ENCODE data around the gene CTIF. TPM values are rescaled to one million over a fixed set of nuclear protein-coding genes. Genes with fewer than 3 reads are reported as not detected.

The CTIF gene
- total RNA-seq, 6 donors from 2014 or later: 32.1 to 62.4 (median 47.8) TPM

DNA sequence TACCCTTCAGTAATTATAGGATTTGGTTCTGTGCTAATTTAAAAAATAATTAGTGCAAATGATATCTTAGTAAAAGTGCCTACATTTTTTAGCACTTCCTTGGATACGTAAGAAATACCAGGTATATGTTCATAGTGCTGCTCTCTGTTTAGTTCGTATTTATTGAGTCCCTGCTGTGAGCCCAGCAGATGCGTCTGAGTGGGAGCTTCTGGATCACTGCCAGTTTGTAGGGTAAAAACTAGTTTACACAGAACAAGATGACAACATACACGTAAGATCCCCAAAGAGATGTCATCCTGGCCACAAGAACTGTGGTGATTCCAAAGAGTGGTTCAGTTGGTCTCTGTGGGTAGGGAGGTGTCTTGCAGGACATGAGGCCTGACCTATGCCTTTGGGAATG is 103.2 kb downstream of the CTIF start:
- DNase-seq (no peak), ATAC-seq (ENCODE audit: low FRiP score in 2 of 2) (no peak)
- WGBS, 2 donors: 94% methylated on average over 4 of the region's 4 CpGs

DNA sequence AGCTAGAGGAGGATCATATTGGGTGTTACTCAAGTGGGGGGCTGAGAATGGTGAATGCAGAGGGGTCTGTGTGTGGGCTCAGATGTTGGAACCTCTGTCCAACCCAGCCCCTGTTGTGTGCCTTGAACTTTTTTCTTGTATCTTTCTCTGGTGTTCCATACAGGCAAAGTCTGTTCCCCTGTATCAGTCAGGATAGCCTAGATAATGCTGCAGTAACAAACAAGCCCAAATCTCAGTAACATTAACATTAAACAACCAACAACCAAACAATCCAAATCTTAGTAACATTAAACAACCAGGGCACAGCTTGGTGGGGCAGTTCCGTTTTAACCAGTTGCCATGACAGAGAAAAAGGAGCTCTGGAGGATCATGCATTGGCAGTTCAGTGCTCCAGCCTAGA is 103.7 kb downstream of the CTIF start:
- Histone ChIP-seq H3K36me3 (peaks cover 0 to 13% (median 0%) of the 10 kb centered on the region in 4 donors), H3K4me3 (no peak overlapping the region), H3K27ac (no peak overlapping the region), H3K27me3 (no peaks in the 10 kb centered on the region), H3K9me3 (no peaks in the 10 kb centered on the region), H3K4me1 (no peaks in the 10 kb centered on the region)
- ATAC-seq (ENCODE audit: low FRiP score in 2 of 2): no peak
- TF ChIP-seq, protein P1, sequence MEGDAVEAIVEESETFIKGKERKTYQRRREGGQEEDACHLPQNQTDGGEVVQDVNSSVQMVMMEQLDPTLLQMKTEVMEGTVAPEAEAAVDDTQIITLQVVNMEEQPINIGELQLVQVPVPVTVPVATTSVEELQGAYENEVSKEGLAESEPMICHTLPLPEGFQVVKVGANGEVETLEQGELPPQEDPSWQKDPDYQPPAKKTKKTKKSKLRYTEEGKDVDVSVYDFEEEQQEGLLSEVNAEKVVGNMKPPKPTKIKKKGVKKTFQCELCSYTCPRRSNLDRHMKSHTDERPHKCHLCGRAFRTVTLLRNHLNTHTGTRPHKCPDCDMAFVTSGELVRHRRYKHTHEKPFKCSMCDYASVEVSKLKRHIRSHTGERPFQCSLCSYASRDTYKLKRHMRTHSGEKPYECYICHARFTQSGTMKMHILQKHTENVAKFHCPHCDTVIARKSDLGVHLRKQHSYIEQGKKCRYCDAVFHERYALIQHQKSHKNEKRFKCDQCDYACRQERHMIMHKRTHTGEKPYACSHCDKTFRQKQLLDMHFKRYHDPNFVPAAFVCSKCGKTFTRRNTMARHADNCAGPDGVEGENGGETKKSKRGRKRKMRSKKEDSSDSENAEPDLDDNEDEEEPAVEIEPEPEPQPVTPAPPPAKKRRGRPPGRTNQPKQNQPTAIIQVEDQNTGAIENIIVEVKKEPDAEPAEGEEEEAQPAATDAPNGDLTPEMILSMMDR (IDR thresholded peaks at IDR 0.05): no peak
- TF ChIP-seq EP300 (IDR thresholded peaks at IDR 0.05) (no peak), POLR2AphosphoS5 (IDR thresholded peaks at IDR 0.05) (no peak), POLR2A (IDR thresholded peaks at IDR 0.05) (no peak)
- WGBS, 2 donors: 100% methylated on average over 1 of the region's 1 CpG
- no peak for DNase-seq

More for the DNA sequence above, 103.2 kb downstream of the CTIF start:
- TF ChIP-seq EP300 (IDR thresholded peaks at IDR 0.05): no peak
- TF ChIP-seq POLR2A (IDR thresholded peaks at IDR 0.05): no peak
- no peak for TF ChIP-seq POLR2AphosphoS5 (IDR thresholded peaks at IDR 0.05)
- TF ChIP-seq, protein P1 (IDR thresholded peaks at IDR 0.05): no peak
- H3K27me3 ChIP-seq: no peaks in the 10 kb centered on the region
- H3K36me3 ChIP-seq: peaks cover 0 to 13% (median 2%) of the 10 kb centered on the region in 4 donors
- H3K27ac ChIP-seq: no peak overlapping the region
- no peaks in the 10 kb centered on the region for H3K4me1 ChIP-seq
- H3K4me3 ChIP-seq: no peak overlapping the region
- no peaks in the 10 kb centered on the region for H3K9me3 ChIP-seq

DNA sequence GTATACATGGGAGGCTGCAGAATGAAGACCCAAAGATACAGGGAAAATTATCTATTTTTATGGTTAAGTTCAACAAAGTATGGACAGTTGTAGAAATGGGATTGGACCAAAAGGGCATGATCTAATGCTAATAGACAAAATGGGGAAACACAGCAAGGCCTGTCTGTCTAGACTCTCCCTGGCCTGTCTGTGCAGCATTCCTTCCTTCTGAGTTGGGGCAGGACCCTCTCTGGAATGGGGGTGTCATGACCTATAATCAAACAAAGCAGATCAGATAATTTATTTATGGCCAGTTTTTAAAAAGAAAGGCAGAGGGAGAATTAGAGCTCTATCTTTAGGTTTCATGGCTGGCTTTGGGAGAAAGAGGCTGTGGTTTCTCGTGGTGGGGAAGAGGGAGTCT is 104.4 kb downstream of the CTIF start:
- Histone ChIP-seq H3K9me3 (no peaks in the 10 kb centered on the region), H3K27me3 (no peaks in the 10 kb centered on the region), H3K4me1 (no peaks in the 10 kb centered on the region), H3K27ac (no peak overlapping the region), H3K4me3 (no peak overlapping the region), H3K36me3 (peaks cover 0 to 7% (median 0%) of the 10 kb centered on the region in 4 donors)
- no peak for TF ChIP-seq POLR2A (IDR thresholded peaks at IDR 0.05)
- ATAC-seq (ENCODE audit: low FRiP score in 2 of 2): no peak
- DNase-seq: no peak
- WGBS, 2 donors: 95 to 100% methylated on average over 1 of the region's 1 CpG

DNA sequence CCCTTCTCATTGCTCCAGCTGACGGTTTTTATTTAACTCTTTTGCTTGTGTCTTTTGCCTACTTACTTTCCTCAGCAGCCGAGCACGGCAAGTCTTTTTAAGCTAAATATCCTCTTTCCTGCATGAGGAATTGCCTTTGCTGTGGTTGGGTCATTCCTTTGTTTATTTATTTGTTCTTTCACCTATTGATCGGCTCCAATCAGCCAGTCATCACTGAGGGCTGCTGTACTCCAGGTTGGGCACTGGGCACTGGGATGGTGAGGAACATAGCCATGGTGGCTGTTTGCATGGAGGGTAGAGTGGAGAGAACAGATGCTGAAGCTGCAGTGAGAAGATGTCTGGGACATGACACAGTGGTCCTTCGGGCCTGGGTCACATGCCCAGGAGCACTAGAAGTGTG is 105.2 kb downstream of the CTIF start:
- Histone ChIP-seq H3K27ac (no peak overlapping the region), H3K4me3 (no peak overlapping the region), H3K27me3 (no peaks in the 10 kb centered on the region), H3K36me3 (peaks cover 0 to 5% (median 0%) of the 10 kb centered on the region in 4 donors), H3K9me3 (no peaks in the 10 kb centered on the region), H3K4me1 (no peaks in the 10 kb centered on the region)
- TF ChIP-seq, protein P1 (IDR thresholded peaks at IDR 0.05): no peak
- TF ChIP-seq POLR2A (IDR thresholded peaks at IDR 0.05) (no peak), EP300 (IDR thresholded peaks at IDR 0.05) (no peak), POLR2AphosphoS5 (IDR thresholded peaks at IDR 0.05) (no peak)
- DNase-seq (no peak), ATAC-seq (ENCODE audit: low FRiP score in 2 of 2) (no peak)
- 93 to 95% methylated on average over 4 to 5 of the region's 5 CpGs for WGBS, 2 donors

DNA sequence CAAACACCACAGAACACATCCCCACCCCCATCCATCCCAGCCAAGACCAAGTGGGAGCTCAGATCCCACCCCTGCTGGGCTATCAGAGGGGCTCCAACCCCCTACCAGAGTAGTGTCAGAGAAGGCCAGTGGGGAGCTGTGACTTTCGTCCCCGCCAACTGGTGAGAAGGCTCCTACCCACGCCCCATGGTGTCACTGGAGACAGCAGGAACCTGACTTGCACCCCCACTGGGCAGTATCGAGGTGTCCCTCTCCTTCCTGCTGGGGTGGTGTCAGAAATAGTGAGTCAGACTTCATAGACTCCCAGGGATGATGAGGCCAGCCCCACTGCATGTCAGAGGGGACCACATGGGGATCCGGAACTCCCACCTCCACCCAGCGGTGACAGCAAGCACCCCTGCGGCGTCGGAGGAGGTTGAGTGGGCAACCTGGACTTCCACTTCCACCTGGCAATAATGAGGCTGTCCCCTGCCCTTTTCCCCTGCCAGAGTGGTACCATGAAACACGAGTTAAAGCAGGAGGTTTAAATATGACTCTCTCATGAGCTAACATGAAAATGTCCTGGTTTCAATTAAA is 106.7 kb downstream of the CTIF start:
- ATAC-seq (ENCODE audit: low FRiP score in 2 of 2) (peak in 1 of 2 donors; percentile 51), DNase-seq (no peak)
- WGBS, 2 donors: 88 to 89% methylated on average over 7 to 10 of the region's 10 CpGs
- TF ChIP-seq, protein P1 (IDR thresholded peaks at IDR 0.05): no peak
- TF ChIP-seq POLR2A (IDR thresholded peaks at IDR 0.05) (no peak), POLR2AphosphoS5 (IDR thresholded peaks at IDR 0.05) (no peak), EP300 (IDR thresholded peaks at IDR 0.05) (no peak)
- H3K4me3 ChIP-seq: no peak overlapping the region
- H3K9me3 ChIP-seq: no peaks in the 10 kb centered on the region
- H3K36me3 ChIP-seq: no peaks in the 10 kb centered on the region
- H3K4me1 ChIP-seq: no peaks in the 10 kb centered on the region
- no peaks in the 10 kb centered on the region for H3K27me3 ChIP-seq
- no peak overlapping the region for H3K27ac ChIP-seq
